Stimulated activated CD8-positive, alpha-beta memory T cell treated with anti-CD3 and anti-CD28 coated beads, Interleukin-15, amount 100 ng/mL, for 24 hours (primary cell): ENCODE data around the gene PPP1R26.
"Not testable (repeated sequence)": the region's sequence is repeated elsewhere in the genome, so short reads cannot be mapped to it uniquely, and the experiment has no call there.

Source experiments
- DNase-seq: peaks from one replicate; pipeline ENCODE4 v3.0.0-alpha.2; 2020; ENCODE audit warnings: low read depth

Gene PPP1R26

GRCh38 chr9:135479469-135480052 lies at the start of gene PPP1R26:
PPP1R26 (plus strand) TSS chr9:135479782; CDS start chr9:135484511, 4,729 bp downstream.
- no peak for DNase-seq

- DNase-seq: no peak
Measured at GRCh38 chr9:135437259-135437658, 42.3 kb upstream of the PPP1R26 start.

- DNase-seq: not testable (repeated sequence)
Measured at GRCh38 chr9:135437696-135438095, 41.9 kb upstream of the PPP1R26 start.

GRCh38 chr9:135438581-135439232 lies 40.9 kb upstream of the PPP1R26 start:
- DNase-seq: not testable (repeated sequence)

- DNase-seq: not testable (repeated sequence)
Measured at GRCh38 chr9:135439514-135439913, 40.1 kb upstream of the PPP1R26 start.

GRCh38 chr9:135439916-135440315 lies 39.7 kb upstream of the PPP1R26 start:
- DNase-seq: no peak

GRCh38 chr9:135440620-135441019 lies 39.0 kb upstream of the PPP1R26 start:
- no peak for DNase-seq

GRCh38 chr9:135441105-135442071 lies 38.2 kb upstream of the PPP1R26 start:
- DNase-seq: not testable (repeated sequence)

GRCh38 chr9:135442075-135442474 lies 37.5 kb upstream of the PPP1R26 start:
- DNase-seq: no peak

GRCh38 chr9:135443797-135444425 lies 35.7 kb upstream of the PPP1R26 start:
- DNase-seq: no peak

GRCh38 chr9:135447126-135447525 lies 32.5 kb upstream of the PPP1R26 start:
- no peak for DNase-seq

GRCh38 chr9:135448663-135449100 lies 30.9 kb upstream of the PPP1R26 start:
- DNase-seq: no peak

- DNase-seq: not testable (repeated sequence)
Measured at GRCh38 chr9:135449532-135449931, 30.1 kb upstream of the PPP1R26 start.

GRCh38 chr9:135450956-135451355 lies 28.6 kb upstream of the PPP1R26 start:
- DNase-seq: no peak

- DNase-seq: not testable (repeated sequence)
Measured at GRCh38 chr9:135451909-135452308, 27.7 kb upstream of the PPP1R26 start.

- DNase-seq: no peak
Measured at GRCh38 chr9:135454737-135455136, 24.8 kb upstream of the PPP1R26 start.

GRCh38 chr9:135455401-135456030 lies 24.1 kb upstream of the PPP1R26 start:
- no peak for DNase-seq

GRCh38 chr9:135456436-135457104 lies 23.0 kb upstream of the PPP1R26 start:
- DNase-seq: no peak

- not testable (repeated sequence) for DNase-seq
Measured at GRCh38 chr9:135458478-135458877, 21.1 kb upstream of the PPP1R26 start.

- no peak for DNase-seq
Measured at GRCh38 chr9:135461936-135462335, 17.6 kb upstream of the PPP1R26 start.

GRCh38 chr9:135463140-135463539 lies 16.4 kb upstream of the PPP1R26 start:
- no peak for DNase-seq
